Endothelial cell of umbilical vein (primary cell): ENCODE results near the gene KANK3. TPM values are rescaled to one million over a fixed set of nuclear protein-coding genes. Genes with fewer than 3 reads are reported as not detected.

Source experiments
- BruUV-seq: library from RNA; stranded (reverse); fragments of 400-500 nt; replicated peaks from 2 replicates; lab custom pipeline; 2021; lab: Mats Ljungman, UMichigan
- CTCF ChIA-PET: fragments of 300-600, 350-600 bp; sonication (Branson Sonifier 250); formaldehyde crosslinking; loops from one replicate; lab custom pipeline; 2021; ENCODE audit warnings: antibody characterized with exemption, inconsistent platforms; lab: Charles Lee
- POLR2A ChIA-PET: fragments of 300-600, 350-600 bp; sonication (Branson Sonifier 250); formaldehyde crosslinking; loops from one replicate; lab custom pipeline; 2021; ENCODE audit warnings: antibody characterized with exemption, inconsistent platforms; lab: Charles Lee
- DNase-seq: peaks from one replicate; pipeline ENCODE4 v3.0.0-alpha.2; 2011; ENCODE audit warnings: low read depth, low spot score
- FAIRE-seq: peaks from 2 replicates; lab custom pipeline; 2011; peaks lifted over from hg19 to GRCh38; lab: Jason Lieb, UNC
- H2AFZ ChIP-seq: 2 replicates; pipeline ENCODE4 v1.6.0; 2012; ENCODE audit warnings: low read depth, low read length, control low read depth, inconsistent platforms
- H3K27ac ChIP-seq: 2 replicates; pipeline ENCODE4 v1.5.1; 2011; ENCODE audit warnings: low read depth, mild to moderate bottlenecking, control low read depth, low read length, moderate library complexity; ENCODE audit not compliant: insufficient read depth
- H3K27me3 ChIP-seq, 2 experiments: 2 replicates each; pipeline versions ENCODE4 v1.6.0 to v1.6.1; 2011; ENCODE audit warnings: low read length in 2 of 2, mixed read lengths in 1 of 2; ENCODE audit not compliant: control insufficient read depth in 2 of 2, insufficient read depth in 2 of 2
- H3K36me3 ChIP-seq, 2 experiments: 2 replicates in 1 of 2; 3 replicates in 1 of 2; pipeline ENCODE4 v1.5.1; 2011; ENCODE audit warnings: low read length in 2 of 2, mild to moderate bottlenecking in 1 of 2, moderate library complexity in 1 of 2; ENCODE audit not compliant: control insufficient read depth in 2 of 2, insufficient read depth in 2 of 2; ENCODE audit errors: extremely low read depth in 1 of 2
- H3K4me1 ChIP-seq: 3 replicates; pipeline ENCODE4 v1.5.1; 2011; ENCODE audit warnings: mild to moderate bottlenecking, low read length; ENCODE audit not compliant: control insufficient read depth, insufficient read depth; ENCODE audit errors: extremely low read depth
- H3K4me2 ChIP-seq: 2 replicates; pipeline ENCODE4 v1.6.1; 2011; ENCODE audit warnings: low read length, control low read depth, mixed read lengths; ENCODE audit not compliant: insufficient read depth
- H3K4me3 ChIP-seq, 3 experiments: fragments of 200-600 bp in 1 of 3; sonication (generic), shearing (Covaris generic) in 1 of 3; replicated peaks in 1 of 3; 2 replicates each; pipeline ENCODE4 v1.5.1; 2011 to 2016; ENCODE audit warnings: control low read depth in 3 of 3, low read length in 3 of 3, mild to moderate bottlenecking in 2 of 3, inconsistent platforms in 1 of 3, low read depth in 1 of 3, moderate library complexity in 1 of 3; ENCODE audit not compliant: insufficient read depth in 1 of 3
- H3K79me2 ChIP-seq: 2 replicates; pipeline ENCODE4 v1.6.0; 2012; ENCODE audit warnings: low read length, inconsistent platforms; ENCODE audit not compliant: control insufficient read depth, insufficient read depth
- H3K9ac ChIP-seq: replicated peaks from 2 replicates; pipeline ENCODE3; 2011; ENCODE audit warnings: low read length, control low read depth; ENCODE audit not compliant: insufficient read depth; ENCODE audit errors: extremely low read depth
- H3K9me1 ChIP-seq: replicated peaks from 3 replicates; pipeline ENCODE4 v1.6.0; 2011; ENCODE audit warnings: mild to moderate bottlenecking, low read length; ENCODE audit not compliant: control insufficient read depth, insufficient read depth; ENCODE audit errors: extremely low read depth
- H3K9me3 ChIP-seq: replicated peaks from 2 replicates; pipeline ENCODE4 v1.5.1; 2012; ENCODE audit warnings: low read length, inconsistent platforms; ENCODE audit not compliant: control insufficient read depth, insufficient read depth
- H4K20me1 ChIP-seq: replicated peaks from 2 replicates; pipeline ENCODE3; 2011; ENCODE audit warnings: mild to moderate bottlenecking, low read length; ENCODE audit not compliant: control insufficient read depth, insufficient read depth; ENCODE audit errors: extremely low read depth
- EZH2 ChIP-seq: IDR thresholded peaks from 2 replicates; pipeline ENCODE4 v1.6.1; 2012; ENCODE audit warnings: borderline replicate concordance, low read depth, mild to moderate bottlenecking, moderate library complexity, low read length, inconsistent platforms; ENCODE audit not compliant: severe bottlenecking
- GATA2 ChIP-seq: IDR thresholded peaks from 2 replicates; pipeline ENCODE4 v1.7.0; 2011; ENCODE audit warnings: low read depth, mild to moderate bottlenecking, moderate library complexity, mixed read lengths, low read length; ENCODE audit not compliant: insufficient read length, insufficient read depth
- MYC ChIP-seq: IDR thresholded peaks from one replicate; pipeline ENCODE4 v1.6.1; 2011; ENCODE audit warnings: mild to moderate bottlenecking, low read depth, low read length
- POLR2A ChIP-seq: IDR thresholded peaks from 2 replicates; pipeline ENCODE4 v1.6.1; 2012; ENCODE audit warnings: low read depth, mild to moderate bottlenecking, control low read depth, low read length
- POLR2AphosphoS5 ChIP-seq: IDR thresholded peaks from 2 replicates; pipeline ENCODE4 v1.6.1; 2012; ENCODE audit warnings: low read depth, mild to moderate bottlenecking, control low read depth, low read length, moderate library complexity; ENCODE audit not compliant: insufficient read depth
- dilution Hi-C: fragments of 300-500 bp; cut with MboI; formaldehyde crosslinking; loops from one replicate; pipeline ENCODE4 v1.15.0; 2019; ENCODE audit warnings: low sequenced_read_pairs; ENCODE audit not compliant: extremely low pct_ligation_motif_present
- intact Hi-C: fragments of 100-400 bp; cut with micrococcal nuclease; formaldehyde crosslinking; loops from one replicate; pipeline ENCODE4 v1.10.0; 2022
- polyA plus RNA-seq, 4 experiments: library from polyadenylated mRNA; depleted of rRNA in 3 of 4; stranded (reverse) in 3 of 4; unstranded in 1 of 4; fragments of >200 nt; gene quantifications; 2 replicates each; pipeline versions ENCODE4 v1.2.1 to v1.2.3, GENCODE V29; 2011 to 2012; ENCODE audit warnings: missing spikeins in 1 of 4
- total RNA-seq: library from RNA; stranded (reverse); gene quantifications from 2 replicates; pipeline ENCODE4 v1.2.3, GENCODE V29; 2021
- TF ChIP-seq, protein P1 (sequence below), 2 donors: IDR thresholded peaks; 1 replicate in 1 of 2; 2 replicates in 1 of 2; pipeline ENCODE4 v1.5.1; 2011; ENCODE audit warnings: low read length in 2 of 2, mild to moderate bottlenecking in 2 of 2, moderate library complexity in 2 of 2, control low read depth in 1 of 2, inconsistent platforms in 1 of 2, low read depth in 1 of 2; ENCODE audit not compliant: insufficient read depth in 1 of 2; ENCODE audit errors: extremely low read depth in 1 of 2
- TF ChIP-seq, protein P2 (sequence below): IDR thresholded peaks from 2 replicates; pipeline ENCODE4 v1.6.1; 2011; ENCODE audit not compliant: insufficient read depth, insufficient read length

KANK3 gene
- total and polyA plus RNA-seq, 2 donors (not counting 3 experiments of a cell fraction or from before 2014, with no cell fraction given): 22.1 to 30.0 TPM

DNA sequence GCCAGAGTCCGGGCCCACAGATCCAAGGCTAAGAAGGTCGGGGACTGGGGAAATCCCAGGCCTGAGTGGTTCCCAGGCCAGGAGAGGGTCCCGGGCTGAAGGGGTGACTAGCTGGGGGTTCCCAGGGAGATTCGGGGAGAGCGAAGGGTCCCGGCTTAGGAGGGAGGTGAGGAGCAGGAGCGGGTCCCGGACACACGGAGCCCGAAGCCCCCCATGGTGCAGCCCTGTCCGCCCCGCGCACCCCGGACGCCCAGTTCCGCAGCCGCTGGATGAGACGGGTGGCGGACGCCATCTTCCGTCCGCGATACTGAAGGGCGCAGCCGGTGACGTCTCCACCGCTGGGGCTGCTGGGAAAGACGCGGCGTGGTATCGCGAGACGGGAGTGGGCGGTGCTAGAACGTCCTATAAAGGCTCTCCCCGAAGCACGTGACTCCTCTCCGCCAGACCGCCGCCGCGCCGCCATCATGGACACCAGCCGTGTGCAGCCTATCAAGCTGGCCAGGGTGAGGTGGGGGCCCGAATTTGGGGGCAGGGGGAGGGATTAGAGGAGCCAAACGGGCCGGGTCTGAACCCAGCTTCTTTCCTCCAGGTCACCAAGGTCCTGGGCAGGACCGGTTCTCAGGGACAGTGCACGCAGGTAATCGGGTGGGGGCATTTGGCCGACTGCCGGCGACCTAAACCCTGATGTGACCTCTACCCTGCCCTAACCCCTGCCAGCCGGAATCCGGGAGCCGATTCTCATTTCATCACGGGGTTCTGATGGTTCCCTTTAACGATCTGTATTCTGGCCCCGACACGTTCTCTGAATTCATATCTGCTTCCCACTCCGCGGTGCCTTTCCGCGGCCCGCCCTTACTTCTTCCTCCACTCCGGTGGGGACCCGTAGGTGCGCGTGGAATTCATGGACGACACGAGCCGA, 21.7 kb downstream of the KANK3 start, which contains the start of the genes NDUFA7 and RPS28:
TSS of gene NDUFA7 (minus strand) at position 309 of the 919 bp plus-strand sequence. CDS start at position 292, 17 bp downstream.
TSS of gene RPS28 (plus strand) at position 430 of the 919 bp plus-strand sequence. CDS start at position 465, 35 bp downstream.
- Histone ChIP-seq H4K20me1 (no peaks in the 10 kb centered on the region), H3K79me2 (peaks cover 32% of the 10 kb centered on the region), H3K27ac (peak within 1 kb of the TSS; percentile 82), H3K9me1 (no peaks in the 10 kb centered on the region), H3K4me2 (peak within 1 kb of the TSS; percentile 72), H3K4me1 (peaks cover 26% of the 10 kb centered on the region), H3K36me3 (peaks cover 3 to 5% of the 10 kb centered on the region in 2 experiments), H3K4me3 (peak within 1 kb of the TSS; percentile 83 to 95 (median 92)), H3K9me3 (no peaks in the 10 kb centered on the region), H2AFZ (peak within 1 kb of the TSS; percentile 46), H3K9ac (peak within 1 kb of the TSS; percentile 95), H3K27me3 (no peaks in the 10 kb centered on the region)
- TF ChIP-seq POLR2AphosphoS5: peak; percentile 97
- TF ChIP-seq GATA2: no peak
- TF ChIP-seq, protein P1, sequence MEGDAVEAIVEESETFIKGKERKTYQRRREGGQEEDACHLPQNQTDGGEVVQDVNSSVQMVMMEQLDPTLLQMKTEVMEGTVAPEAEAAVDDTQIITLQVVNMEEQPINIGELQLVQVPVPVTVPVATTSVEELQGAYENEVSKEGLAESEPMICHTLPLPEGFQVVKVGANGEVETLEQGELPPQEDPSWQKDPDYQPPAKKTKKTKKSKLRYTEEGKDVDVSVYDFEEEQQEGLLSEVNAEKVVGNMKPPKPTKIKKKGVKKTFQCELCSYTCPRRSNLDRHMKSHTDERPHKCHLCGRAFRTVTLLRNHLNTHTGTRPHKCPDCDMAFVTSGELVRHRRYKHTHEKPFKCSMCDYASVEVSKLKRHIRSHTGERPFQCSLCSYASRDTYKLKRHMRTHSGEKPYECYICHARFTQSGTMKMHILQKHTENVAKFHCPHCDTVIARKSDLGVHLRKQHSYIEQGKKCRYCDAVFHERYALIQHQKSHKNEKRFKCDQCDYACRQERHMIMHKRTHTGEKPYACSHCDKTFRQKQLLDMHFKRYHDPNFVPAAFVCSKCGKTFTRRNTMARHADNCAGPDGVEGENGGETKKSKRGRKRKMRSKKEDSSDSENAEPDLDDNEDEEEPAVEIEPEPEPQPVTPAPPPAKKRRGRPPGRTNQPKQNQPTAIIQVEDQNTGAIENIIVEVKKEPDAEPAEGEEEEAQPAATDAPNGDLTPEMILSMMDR (IDR thresholded peaks at IDR 0.05; ENCODE audit: extremely low read depth in 1 of 2, insufficient read depth in 1 of 2, low read depth in 1 of 2, low read length in 2 of 2): peak in 1 of 2 donors; percentile 12
- TF ChIP-seq, protein P2, sequence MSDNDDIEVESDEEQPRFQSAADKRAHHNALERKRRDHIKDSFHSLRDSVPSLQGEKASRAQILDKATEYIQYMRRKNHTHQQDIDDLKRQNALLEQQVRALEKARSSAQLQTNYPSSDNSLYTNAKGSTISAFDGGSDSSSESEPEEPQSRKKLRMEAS: peak; percentile 80
- TF ChIP-seq POLR2A: peak; percentile 97
- TF ChIP-seq MYC: peak; percentile 89
- no peak for TF ChIP-seq EZH2
- FAIRE-seq: peak; percentile 98
- CTCF ChIA-PET: interaction anchor here (1.3 to 1.4 kb wide), 2 partner anchors 20 to 54 kb away, joined by 3 to 7 read pairs; no protein-coding TSS in a partner anchor
- dilution Hi-C loops (no loop called here), intact Hi-C loops (loop anchor here (1.0 to 2.0 kb wide), 2 partner anchors 13 to 21 kb away; partner anchors contain the start of genes CD320 and KANK3)
- POLR2A ChIA-PET: interaction anchor here (0.6 to 0.9 kb wide), 3 partner anchors 13 to 103 kb away, joined by 3 to 5 read pairs (median 3); partner anchors contain the start of gene MARCHF2
- BruUV-seq: TSS peak; percentile 89
- peak; percentile 97 for DNase-seq
